ENCODE results near the gene MXD1. TPM values are rescaled to one million over a fixed set of nuclear protein-coding genes. Genes with fewer than 3 reads are reported as not detected.
"Not testable (repeated sequence)": the region's sequence is repeated elsewhere in the genome, so short reads cannot be mapped to it uniquely, and the experiment has no call there.

MXD1 gene, protein sequence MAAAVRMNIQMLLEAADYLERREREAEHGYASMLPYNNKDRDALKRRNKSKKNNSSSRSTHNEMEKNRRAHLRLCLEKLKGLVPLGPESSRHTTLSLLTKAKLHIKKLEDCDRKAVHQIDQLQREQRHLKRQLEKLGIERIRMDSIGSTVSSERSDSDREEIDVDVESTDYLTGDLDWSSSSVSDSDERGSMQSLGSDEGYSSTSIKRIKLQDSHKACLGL
- 2.2 TPM in 2 replicates for total RNA-seq (2014; rRNA removed; shearing (Covaris generic))

DNA sequence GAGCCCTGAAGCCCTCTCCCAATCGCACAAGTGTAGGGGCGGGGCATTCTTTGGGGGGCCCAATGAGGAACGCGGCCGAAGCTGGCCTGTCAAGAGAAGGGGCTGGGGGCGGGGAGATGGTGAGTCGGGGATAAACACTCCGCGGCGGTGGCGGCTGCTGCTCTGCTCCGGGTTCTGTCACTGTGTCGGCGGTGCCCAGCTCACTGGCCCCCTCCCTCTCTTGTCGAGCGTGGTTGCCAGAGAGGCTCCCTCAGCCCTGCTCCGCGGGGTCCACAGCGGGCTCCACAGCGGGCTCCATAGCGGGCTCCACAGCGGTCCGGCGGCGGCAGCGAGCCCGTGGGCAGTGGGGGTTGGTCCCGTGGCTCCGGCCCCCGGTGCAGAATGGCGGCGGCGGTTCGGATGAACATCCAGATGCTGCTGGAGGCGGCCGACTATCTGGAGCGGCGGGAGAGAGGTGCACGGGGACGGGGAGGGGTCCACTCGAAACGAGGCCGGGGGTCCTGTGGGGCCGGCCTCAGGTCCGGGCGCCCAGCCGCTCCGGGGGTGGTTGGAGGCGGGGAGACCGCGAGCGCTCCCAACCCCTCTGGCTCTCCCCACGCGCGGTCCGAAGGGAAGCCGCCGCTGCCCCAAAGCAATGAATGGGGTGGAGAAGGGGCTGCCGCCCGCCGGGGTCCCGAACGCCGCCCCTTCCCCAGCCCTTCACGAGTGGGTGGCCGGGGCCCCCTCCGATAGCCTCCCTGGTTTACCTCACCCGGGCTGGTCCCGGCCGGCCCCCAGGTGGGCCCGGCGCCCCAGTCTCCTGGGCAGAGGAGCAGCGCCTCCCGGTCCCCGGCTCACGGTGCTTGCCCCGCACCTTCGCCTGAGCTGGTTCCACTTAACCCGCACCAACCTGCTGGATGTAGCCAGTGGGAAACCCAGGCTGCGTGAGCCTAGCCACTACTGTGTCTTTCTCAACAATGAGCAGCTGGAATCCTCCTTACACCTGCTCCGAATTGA, at the start of gene MXD1:
Gene MXD1, plus strand, starts transcription at position 160 of the 996 bp plus-strand sequence. Its CDS starts 222 bp downstream, at position 382.
- no peak for DNase-seq (ENCODE audit: low spot score)

DNA sequence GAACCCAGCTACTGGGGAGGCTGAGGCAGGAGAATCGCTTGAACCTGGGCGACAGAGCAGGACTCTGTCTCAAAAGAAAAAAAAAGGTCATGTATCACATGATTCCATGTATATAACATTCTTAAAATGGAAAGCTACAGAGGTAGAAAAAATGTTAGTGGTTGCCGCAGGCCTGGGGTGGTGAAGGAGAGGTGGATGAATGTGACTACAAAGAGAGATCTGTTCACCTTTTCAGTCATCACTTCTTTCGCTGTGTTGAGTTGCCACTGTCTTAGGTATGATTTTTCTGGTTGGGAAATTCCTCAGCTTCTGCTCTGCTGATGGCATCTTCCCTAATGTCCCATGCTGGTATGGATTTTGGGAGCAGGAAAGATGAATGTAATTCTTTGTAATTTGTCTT, 26.5 kb upstream of the MXD1 start:
- DNase-seq (ENCODE audit: low spot score), result no peak

DNA sequence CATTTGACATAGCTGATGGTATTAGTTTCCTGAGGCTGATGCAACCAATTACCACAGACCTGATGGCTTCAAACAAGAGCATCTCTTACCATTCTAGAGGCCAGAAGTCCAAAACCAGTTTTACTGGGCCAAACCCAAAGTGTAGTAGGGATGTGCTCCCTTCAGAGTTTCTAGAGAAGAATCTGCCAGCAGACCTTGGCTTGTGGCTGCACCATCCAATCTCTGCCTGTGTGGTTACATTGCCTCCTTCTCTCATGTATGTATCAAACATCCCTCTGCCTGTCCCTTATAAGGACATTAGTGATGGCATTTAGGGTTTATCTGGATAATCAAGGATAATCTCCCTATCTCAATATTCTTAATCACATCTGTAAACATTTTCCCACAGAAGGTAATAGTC, 25.6 kb upstream of the MXD1 start:
- no peak for DNase-seq (ENCODE audit: low spot score)

DNA sequence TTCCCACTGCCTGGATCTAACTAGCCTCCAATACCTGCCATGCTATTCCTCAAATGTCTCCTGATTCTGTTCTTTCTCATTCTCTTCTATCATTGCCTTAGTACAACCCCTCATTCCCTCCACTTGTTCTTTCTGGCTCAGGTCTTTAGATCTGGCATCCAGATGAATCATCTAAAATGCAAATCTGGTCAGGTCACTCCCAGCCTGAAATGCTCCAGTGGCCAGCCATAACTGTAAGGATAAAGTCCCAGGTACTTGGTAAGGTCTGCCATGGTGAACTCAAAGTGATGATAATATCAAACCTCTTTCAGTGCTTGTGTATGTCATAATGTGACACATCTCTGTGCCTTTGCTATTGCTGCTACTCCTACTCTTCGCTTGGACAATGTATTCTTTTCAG, 24.0 kb upstream of the MXD1 start:
- no peak for DNase-seq (ENCODE audit: low spot score)

DNA sequence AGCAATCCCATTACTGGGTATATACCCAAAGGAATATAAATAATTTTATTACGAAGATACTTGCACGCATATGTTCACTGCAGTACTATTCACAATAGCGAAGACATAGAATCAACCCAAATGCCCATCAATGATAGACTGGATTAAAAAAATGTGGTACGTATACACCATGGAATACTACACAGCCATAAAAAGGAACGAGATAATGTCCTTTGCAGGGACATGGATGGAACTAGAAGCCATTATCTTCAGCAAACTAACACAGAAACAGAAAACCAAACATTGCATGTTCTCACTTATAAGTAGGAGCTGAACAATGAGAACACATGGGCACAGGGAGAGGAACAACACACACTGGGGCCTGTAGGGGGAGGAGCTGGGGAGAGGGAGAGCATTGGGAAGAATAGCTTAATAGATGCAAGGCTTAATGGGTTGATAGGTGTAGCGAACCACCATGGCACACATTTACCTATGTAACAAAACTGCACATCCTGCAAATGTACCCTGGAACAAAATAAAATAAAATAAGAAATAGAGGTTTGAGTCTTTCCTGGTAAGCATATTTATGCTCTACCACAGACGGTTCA, 22.0 kb upstream of the MXD1 start:
- DNase-seq (ENCODE audit: low spot score), result not testable (repeated sequence)

DNA sequence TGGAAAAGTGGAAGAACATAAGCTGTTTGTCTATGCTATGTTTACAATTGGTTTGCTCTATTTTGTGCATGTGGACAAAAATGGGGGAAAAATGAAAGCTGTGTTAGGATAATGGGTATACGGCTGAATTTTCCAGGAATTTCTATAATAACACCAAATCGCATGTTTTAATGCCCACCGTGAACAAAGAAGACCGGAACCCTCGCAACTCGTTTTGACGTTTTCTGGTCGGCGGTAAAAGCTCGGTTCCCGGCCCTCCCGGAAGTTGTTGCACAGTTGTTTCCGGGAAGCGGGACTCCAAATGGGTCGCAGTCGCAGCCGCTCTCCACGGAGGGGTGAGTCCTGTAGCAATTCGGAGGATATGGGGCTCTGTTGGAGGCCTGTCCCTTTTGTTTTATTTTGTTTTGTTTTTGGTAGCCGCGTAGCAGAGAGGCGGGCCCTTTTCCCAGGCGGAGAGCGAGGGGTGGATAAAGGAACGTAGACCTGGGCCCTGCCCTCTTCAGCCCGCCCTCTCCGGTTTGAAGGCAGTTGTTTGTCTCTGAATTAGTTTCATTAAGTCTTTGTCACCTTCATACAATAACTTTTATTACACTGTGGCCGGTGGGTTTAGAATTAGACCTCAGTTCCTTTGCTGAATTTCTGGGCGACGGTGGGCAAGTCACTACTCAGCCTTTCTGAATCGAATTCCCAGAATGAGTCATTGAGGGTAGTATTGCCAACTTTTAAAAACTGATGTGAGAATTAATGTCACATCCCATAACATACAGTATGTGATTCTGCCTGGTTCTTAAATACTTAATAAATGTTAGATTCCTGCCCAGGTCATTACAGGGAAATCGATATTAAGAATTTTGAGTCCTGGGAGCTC, 21.0 kb upstream of the MXD1 start, which contains the start of gene SNRNP27:
Gene SNRNP27, plus strand, starts transcription at position 273 of the 868 bp plus-strand sequence. Its CDS starts 29 bp downstream, at position 302.
- DNase-seq (ENCODE audit: low spot score), result peak; percentile 77

DNA sequence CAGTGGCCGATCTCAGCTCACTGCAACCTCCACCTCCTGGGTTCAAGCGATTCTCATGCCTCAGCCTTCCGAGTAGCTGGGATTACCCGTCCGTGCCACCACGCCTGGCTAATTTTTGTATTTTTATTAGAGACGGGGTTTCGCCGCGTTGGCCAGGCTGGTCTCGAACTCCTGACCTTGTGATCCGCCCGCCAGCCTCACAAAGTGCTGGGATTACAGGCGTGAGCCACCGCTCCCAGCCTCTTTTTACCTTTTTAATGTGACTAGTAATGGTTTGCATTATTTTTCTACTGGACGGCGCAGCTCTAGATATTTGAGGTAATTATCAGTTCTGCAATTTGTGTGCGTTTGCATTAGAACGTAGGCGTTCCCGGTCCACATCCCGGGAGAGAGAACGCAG, 20.2 kb upstream of the MXD1 start:
- not testable (repeated sequence) for DNase-seq (ENCODE audit: low spot score)

DNA sequence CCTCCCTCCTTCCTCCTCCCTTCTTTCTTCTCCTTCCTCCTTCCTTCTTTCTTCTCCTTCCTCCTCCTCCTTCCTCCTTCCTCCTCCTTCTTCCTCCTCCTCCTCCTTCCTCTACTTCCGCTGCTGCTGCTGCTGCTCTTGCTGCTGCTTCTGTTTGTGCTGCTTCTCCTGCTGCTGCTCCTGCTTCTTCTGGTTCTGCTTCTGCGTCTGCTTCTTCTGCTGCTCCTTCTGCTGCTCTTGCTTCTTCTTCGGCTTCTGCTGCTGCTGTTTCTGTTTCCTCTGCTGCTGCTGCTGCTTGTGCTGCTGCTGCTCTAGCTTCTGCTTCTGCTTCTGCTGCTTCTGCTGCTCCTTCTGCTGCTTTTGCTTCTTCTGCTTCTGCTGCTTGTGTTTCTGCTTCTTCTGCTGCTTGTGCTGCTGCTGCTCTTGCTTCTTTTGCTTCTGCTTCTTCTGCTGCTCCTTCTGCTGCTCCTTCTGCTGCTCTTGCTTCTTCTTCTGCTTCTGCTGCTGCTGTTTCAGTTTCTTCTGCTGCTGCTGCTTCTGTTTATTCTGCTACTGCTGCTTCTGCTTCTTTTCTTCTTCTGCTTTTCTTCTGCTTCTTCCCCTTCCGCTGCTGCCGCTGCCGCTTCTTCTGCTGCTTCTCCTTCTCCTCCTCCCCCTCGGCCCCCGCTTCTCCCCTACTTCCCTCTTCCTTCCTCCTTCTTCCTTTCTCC, 12.5 kb upstream of the MXD1 start:
- DNase-seq (ENCODE audit: low spot score), result no peak

DNA sequence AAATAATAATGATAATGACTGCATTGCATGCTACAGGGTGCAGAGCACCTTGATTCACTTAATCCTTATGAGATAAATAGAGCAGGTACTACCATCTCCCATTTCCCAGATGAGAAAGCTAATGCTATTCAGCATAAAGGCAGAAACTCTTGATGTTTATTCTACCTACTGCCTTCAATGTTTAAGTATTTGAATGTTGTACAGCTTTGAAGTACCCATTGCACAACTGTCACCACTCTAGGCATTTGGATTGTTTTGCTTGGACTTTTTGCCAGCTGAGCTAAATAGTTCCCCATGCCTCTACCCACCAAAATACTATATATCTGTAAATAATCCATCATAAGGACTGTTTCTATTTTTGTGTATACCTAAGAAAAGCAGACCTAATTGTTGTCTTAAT, 7.7 kb upstream of the MXD1 start:
- no peak for DNase-seq (ENCODE audit: low spot score)

DNA sequence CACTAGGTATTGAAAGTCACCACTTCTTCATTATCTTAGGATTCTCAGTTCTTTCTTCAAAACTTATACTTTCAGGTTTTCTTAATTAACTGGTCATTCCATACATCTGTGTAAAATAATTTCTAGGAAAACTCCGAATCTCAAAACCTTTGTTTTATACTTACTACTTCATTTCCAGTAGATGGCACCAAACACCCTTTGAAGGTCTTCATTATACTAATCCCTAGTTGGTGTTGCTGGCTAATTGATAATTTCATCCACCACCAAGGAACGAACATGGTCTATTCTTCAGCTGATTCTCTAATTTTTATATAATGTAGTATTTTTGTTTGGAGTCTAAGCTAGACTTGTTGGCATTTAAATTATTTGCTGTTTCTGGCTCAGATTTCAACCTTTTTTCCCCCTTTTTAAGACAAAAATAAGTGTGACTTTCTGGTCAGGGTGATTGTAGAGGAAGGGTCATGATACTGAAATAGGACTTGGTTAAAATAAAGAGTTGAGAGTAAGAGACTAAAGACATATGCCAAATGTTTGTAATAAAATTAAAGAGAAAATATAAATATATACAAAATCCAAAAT, 2.8 kb upstream of the MXD1 start:
- DNase-seq (ENCODE audit: low spot score), result peak; percentile 48

DNA sequence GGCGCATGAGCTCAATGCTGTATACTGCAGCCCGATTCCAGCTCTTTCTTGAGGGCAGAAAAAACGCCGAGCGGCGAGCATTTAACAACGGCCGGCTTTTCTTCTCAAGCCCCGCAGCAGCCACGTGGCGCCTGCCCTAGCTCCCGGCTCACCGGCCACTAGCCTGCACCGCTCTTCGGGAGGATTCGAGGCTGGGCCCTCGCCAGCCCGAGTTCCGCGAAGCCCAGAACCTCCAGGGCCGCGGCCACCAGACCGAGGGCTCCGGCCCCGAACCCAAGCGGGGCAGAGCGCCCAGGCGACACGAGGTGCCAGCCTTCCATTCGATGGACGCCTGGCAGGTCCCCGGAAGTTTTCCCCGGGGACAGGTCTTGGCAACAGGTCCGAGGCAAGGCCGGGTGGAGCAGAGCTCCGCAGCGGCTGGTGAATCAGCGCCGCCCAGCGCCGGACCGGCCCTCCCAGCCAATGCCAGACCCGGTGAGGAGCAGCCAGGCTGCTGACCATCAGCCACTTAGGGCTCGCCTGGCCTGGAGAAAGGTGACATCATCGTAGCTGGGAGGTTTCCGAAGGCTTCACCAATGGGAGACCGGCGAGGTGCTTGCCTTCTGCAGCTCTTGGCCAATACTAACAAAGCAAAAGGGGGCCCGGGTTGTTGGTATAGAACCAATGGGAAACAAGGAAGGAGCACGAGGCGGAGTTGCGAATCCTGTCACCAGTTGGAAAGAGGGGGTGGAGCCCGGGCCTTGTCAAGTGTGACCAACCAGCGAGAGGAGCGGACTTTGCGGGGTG, 552 bp upstream of the MXD1 start:
- peak; percentile 100 for DNase-seq (ENCODE audit: low spot score)

DNA sequence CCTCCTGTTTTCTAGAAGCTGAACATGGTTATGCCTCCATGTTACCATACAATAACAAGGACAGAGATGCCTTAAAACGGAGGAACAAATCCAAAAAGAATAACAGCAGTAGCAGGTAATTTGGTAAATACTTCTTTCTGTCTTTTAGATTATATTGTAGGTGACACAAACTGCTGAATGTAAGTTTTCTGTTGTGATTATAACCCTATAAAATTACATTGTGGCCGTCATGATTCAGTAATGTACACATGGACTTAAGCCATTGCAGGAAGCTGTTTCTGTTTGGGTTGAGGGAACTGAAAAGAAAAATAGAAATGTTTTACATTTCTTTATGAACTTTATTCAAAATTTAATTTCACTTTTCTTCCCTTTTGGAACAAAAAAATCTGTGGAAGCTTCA, 1.2 kb downstream of the MXD1 start:
- no peak for DNase-seq (ENCODE audit: low spot score)

DNA sequence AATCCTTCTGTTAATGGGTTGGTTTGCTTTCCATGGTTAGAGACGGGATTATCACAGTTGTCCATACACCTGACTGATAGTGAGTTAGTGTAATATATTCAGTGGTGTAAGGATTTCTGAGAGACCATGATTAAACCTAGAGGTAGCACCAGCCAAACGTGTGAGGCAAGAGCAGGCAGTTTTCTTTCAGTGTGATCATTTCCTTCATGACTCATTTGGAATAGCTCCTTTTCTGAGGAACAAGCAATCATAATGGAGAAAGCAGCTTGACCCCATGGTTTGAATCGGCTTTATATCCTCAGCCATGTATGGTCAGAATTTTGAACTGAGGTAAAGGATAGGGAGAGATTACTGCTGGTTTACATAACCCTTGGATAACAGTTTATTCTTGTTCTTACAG, 2.9 kb downstream of the MXD1 start:
- peak; percentile 73 for DNase-seq (ENCODE audit: low spot score)

DNA sequence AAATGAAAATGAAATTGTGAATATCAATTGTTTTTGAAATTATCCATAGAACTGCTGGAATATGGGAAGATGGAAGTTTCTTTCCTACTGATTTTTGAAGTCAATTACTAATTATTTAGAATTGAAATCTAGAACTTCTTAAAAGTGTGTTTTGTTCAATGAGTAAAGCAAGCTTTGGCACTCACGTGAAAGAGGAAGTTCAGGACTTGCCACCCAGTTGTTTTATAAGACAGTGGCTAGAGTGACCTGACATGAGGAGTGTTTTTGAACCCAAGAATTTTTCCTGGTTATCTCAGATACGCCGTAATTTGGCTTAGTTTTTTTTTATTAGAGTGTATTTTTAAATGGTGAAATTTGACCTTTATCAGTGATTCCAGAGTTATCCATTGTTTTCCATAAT, 3.5 kb downstream of the MXD1 start:
- no peak for DNase-seq (ENCODE audit: low spot score)

DNA sequence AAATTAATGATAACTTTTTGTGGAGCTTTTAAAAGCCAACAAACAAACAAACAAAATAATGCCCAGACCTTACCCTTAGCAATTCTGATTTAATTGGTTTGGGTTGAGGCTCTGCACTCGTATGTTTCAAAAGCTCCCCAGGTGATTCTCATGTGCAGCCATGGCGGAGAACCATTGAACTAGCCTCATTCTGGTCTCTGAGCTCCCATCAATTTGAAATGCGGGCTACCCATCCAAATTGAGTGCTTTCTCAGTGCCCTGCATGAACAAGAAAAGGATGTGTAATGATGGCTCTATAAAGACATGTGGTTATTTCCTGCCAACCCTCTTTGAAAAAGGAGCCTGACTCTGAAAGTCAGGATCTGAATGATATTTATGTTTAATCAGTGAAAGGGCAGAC, 8.2 kb downstream of the MXD1 start:
- no peak for DNase-seq (ENCODE audit: low spot score)

DNA sequence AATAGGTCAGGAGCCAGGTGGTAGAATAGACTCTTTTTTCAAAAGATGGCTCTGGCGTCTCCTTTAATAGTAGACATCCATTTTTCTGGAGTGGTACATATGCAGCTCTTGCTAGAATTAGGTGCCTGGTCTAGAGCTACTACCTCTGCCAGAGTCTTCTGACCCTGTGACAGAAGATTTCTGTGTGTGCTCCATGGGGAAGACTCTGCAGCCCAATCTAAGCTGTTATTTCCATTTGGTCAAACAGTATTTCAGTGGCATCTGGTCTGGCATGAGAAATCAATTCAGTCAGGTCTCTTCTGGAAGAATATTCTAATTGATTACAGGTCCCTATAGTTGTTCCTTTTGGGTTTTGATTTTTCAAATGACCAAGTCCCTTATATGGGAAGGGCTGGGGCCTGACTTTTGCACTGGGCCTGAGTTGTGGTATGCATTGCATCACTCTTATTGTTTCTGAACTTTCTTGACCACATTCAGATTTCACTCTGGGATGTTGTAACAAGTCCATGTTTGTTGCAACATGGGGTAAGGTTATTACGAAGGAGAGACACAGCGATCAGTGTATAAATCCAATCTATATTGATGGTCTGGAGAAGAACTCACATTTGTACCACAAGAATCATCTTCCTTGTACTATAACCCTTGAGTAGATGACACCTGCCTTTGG, 12.1 kb downstream of the MXD1 start:
- DNase-seq (ENCODE audit: low spot score), result no peak

DNA sequence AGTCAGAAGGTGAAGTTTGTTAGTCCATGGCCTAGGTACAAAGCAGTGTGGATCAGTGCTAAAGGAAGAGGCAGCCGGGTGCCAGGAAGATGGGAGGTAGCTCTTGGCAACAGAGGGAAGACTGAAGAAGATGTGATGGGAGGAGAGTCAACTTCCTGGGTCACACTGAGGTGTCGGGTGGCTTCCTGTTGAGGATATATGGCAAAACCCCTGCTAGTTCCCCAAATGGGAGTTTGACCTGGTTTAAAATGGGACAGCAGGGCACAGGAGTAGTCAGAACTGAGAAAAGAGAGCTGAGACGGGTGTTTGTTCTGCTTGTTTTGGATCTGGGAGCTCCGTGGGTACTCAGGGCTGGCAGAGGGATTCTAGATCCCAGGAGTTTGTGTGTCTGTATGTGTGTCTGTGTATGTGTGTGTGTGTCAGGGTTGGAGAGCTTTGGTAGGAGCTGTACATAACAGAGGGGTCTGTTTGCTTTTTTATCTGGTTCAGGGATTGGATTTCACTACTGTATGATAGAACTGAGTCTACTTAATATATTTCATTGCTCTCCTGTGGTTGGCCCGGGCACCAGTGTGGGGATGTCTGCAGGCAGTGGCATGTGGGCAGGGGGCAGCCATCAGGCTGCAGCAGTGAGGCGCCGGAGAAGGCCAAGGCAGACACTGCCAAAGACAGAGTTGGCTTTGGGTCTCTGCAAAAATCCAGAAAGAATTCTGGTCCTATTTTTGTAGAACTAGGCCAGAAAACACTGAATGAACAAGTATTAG, 17.1 kb downstream of the MXD1 start:
- no peak for DNase-seq (ENCODE audit: low spot score)

DNA sequence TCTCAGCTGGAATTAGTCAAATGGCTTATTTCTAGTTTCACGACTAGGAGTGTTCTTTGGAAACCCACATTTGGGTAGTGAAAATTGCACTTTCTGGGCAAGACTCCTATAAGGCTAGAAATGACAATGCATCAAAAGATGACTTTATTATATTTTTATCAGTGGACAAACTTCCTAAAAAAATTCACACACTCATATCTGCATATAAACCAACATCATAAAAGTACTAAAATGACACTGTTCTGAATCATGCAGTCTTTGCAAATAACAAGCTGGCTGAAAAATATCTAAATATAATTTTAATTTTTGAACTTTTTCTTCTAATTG, 17.6 kb downstream of the MXD1 start:
- DNase-seq (ENCODE audit: low spot score), result no peak

Measured in A172 (cell line).